Esophagus muscularis mucosa (tissue), 4 donors: ENCODE data around the gene SLC38A10.

Source experiments
- CTCF ChIP-seq, 3 experiments: fragments of 200-600 bp in 2 of 3; fragments of 450-650 bp in 1 of 3; sonication (generic) in 2 of 3; IDR thresholded peaks; one replicate each; pipeline ENCODE4 v1.5.1; 2017 to 2019; ENCODE audit warnings: antibody characterized with exemption in 3 of 3, mild to moderate bottlenecking in 2 of 3, moderate library complexity in 1 of 3
- EP300 ChIP-seq: sonication (generic); formaldehyde crosslinking; IDR thresholded peaks from one replicate; pipeline ENCODE4 v1.6.1; 2017; ENCODE audit warnings: antibody characterized with exemption
- POLR2A ChIP-seq: fragments of 450-650 bp; IDR thresholded peaks from one replicate; pipeline ENCODE4 v1.6.1; 2017; ENCODE audit warnings: antibody characterized with exemption, moderate library complexity, mild to moderate bottlenecking, low read depth
- POLR2AphosphoS5 ChIP-seq, 2 donors: sonication (generic); formaldehyde crosslinking; IDR thresholded peaks; one replicate each; pipeline ENCODE4 v1.6.1; 2017; ENCODE audit warnings: antibody characterized with exemption in 2 of 2

- TF ChIP-seq CTCF (IDR thresholded peaks at IDR 0.05): no peak
- no peak for TF ChIP-seq POLR2A
- TF ChIP-seq POLR2AphosphoS5 (IDR thresholded peaks at IDR 0.05): no peak
- TF ChIP-seq EP300: no peak
These were observed 46.5 kb downstream of the SLC38A10 start for GRCh38 chr17:81248649-81249048.
